Neural progenitor cell (in vitro differentiated cells): ENCODE measurements around the gene BLCAP.

Source experiments
- CTCF ChIP-seq: fragments of 200-600 bp; sonication (generic); IDR thresholded peaks from 2 replicates; pipeline ENCODE4 v1.5.1; 2017; ENCODE audit warnings: antibody characterized with exemption, mild to moderate bottlenecking
- EZH2 ChIP-seq: fragments of 200-600 bp; sonication (generic); IDR thresholded peaks from 2 replicates; pipeline ENCODE4 v1.6.1; 2017; ENCODE audit warnings: antibody characterized with exemption, mild to moderate bottlenecking, moderate library complexity

GRCh38 chr20:37571033-37571432 lies 43.4 kb upstream of the BLCAP start:
- TF ChIP-seq CTCF (no peak), EZH2 (no peak)
